ENCODE data around the gene MXD1. TPM values are rescaled to one million over a fixed set of nuclear protein-coding genes. Genes with fewer than 3 reads are reported as not detected.

MXD1 gene
- total RNA-seq, 2 experiments from 2014 or later: 14.1 to 15.9 TPM

DNA sequence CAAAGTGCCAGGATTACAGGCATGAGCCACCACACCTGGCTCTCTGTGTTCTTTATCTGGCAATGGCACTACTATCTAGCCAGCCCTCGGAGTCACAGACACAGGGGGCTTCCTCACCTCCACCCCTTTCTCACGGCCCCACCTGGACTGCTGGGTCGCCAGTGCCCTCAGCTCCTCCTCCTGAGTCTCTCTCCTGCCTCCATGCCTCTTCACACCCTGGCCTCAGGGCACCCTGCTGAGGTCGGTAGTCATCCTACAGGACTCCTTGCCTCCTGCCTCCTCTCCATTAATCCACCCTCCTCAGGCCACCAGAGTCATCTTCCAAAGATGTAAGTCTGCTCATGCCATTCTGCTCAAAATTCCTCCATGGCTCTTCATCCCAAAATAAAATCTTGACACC is 55.1 kb downstream of the MXD1 start:
- Mint-ChIP-seq H3K27me3 (no peaks in the 10 kb centered on the region), H3K9me3 (no peaks in the 10 kb centered on the region), H3K27ac (no peak overlapping the region), H3K4me3 (no peak overlapping the region), H3K36me3 (no peaks in the 10 kb centered on the region), H3K4me1 (ENCODE audit: low read depth) (no peaks in the 10 kb centered on the region)
- DNase-seq: no peak
- ChIA-PET CTCF (no interaction called here), POLR2A (no interaction called here)
- intact Hi-C loops (cut with micrococcal nuclease): no loop called here

DNA sequence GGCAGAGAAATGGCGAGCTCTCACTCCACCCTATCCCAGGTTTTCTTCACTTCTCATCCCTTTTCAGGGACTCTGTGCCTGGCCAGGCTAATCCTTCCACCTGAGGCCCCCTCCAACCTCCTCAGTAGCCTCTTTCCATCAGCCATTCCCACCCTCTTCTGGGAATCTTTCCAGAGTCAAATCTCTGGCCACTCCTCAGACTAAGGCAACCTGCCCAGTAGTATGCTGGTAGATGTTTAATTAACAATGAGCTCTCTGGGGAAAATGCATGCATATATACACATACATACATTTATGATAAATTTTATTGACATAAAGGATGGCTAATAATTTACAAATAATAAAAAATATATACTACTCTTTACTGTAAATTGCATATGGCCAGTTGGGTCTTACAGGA is 57.9 kb downstream of the MXD1 start:
- Mint-ChIP-seq H3K27ac (no peak overlapping the region), H3K4me3 (no peak overlapping the region), H3K27me3 (no peaks in the 10 kb centered on the region), H3K9me3 (no peaks in the 10 kb centered on the region), H3K4me1 (ENCODE audit: low read depth) (peaks cover 11% of the 10 kb centered on the region), H3K36me3 (no peaks in the 10 kb centered on the region)
- ChIA-PET POLR2A (no interaction called here), CTCF (no interaction called here)
- no peak for DNase-seq
- intact Hi-C loops (cut with micrococcal nuclease): no loop called here

DNA sequence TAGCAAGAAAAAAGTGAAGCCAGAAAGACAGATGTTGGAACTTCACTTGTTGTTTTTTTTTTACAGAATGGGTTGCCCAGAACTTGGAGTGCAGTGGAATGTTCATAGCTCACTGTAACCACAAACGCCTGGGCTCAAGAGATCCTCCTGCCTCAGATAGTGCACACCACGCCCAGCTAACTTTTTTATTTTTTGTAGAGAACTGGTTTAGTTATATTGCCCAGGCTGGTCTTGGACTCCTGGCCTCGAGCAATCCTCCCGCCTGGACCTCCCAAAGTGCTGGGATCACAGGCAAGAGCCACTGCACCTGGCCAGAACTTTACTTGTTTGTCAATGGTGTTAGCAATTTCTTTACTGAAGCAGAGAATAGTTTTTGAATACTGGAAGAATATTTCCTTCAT is 58.4 kb downstream of the MXD1 start:
- H3K9me3 Mint-ChIP-seq: no peaks in the 10 kb centered on the region
- no peak overlapping the region for H3K27ac Mint-ChIP-seq
- DNase-seq: no peak
- intact Hi-C loops (cut with micrococcal nuclease): no loop called here
- POLR2A ChIA-PET: no interaction called here
- H3K27me3 Mint-ChIP-seq: no peaks in the 10 kb centered on the region
- CTCF ChIA-PET: no interaction called here
- no peak overlapping the region for H3K4me3 Mint-ChIP-seq
- H3K36me3 Mint-ChIP-seq: no peaks in the 10 kb centered on the region
- peaks cover 11% of the 10 kb centered on the region for H3K4me1 Mint-ChIP-seq (ENCODE audit: low read depth)

DNA sequence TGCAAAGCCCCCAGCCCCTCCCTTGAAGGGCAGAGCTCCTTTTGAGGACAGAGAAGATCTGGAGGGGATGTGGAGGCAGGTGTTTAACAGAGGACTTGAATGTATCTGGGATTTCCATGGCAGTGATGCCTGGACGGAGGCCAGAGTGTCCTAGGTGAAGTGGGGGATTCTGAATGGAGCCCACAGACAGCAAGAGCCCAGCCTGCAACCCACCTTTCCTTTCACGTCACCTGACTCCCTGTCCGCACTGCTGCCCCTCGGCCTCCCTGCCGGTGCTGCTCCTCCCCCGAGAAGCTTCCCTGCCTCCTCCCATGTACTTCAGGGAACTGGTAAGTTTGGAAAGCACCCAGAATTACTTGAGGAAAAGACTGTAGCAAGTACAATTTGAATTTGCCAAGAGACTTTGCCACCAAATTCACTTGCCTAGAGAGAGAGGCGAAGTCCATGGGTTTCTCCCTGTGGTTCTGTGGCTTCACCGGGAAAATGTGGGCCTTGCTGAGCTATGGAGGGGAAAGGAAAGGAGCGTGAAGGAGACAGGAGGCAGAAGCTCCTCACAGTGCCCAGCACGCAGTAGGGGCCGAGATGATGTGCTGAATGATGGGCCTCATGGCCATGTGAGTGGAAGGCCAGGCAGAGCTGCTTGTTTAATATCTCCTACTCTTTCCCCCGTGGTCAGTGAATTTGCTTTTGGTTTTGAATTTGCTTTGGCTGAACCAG is 60.4 kb downstream of the MXD1 start:
- H3K4me1 Mint-ChIP-seq (ENCODE audit: low read depth): peaks cover 11% of the 10 kb centered on the region
- intact Hi-C loops (cut with micrococcal nuclease): no loop called here
- H3K27ac Mint-ChIP-seq: no peak overlapping the region
- no peaks in the 10 kb centered on the region for H3K36me3 Mint-ChIP-seq
- POLR2A ChIA-PET: no interaction called here
- H3K9me3 Mint-ChIP-seq: no peaks in the 10 kb centered on the region
- no peak for DNase-seq
- H3K27me3 Mint-ChIP-seq: no peaks in the 10 kb centered on the region
- no peak overlapping the region for H3K4me3 Mint-ChIP-seq
- CTCF ChIA-PET: no interaction called here

DNA sequence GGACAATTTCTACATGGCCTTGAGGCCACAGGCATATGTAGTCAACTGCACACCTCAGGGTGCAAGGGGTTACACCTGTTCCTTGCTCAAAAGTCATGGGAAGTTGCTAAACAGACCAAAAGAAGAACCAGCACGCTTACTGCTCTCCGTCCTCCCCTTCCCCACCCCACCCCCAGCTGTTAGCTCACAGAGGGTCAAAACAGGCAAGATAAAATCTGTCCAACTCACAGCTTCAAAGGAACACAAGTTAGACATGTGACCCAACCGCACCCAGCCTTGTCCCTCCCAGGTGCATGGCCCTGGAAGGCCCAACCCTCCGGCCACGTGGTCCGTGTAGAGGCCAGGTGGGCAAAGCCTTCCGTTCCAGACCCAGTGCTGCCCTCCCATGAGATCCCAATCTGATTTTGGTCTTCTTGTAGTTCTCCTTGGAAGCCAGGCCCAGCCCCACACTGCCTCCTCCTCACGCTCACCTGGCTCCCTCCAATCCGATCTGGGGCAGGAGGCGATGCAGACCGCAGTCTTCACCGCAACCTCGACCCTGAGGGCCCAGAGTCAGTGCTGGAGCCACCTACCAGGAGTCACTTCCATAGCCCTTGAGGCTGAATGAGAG is 61.0 kb downstream of the MXD1 start:
- Mint-ChIP-seq H3K9me3 (no peaks in the 10 kb centered on the region), H3K27ac (no peak overlapping the region), H3K27me3 (no peaks in the 10 kb centered on the region), H3K4me3 (no peak overlapping the region), H3K4me1 (ENCODE audit: low read depth) (peaks cover 11% of the 10 kb centered on the region), H3K36me3 (no peaks in the 10 kb centered on the region)
- CTCF ChIA-PET: no interaction called here
- POLR2A ChIA-PET: no interaction called here
- no peak for DNase-seq
- intact Hi-C loops (cut with micrococcal nuclease): no loop called here

DNA sequence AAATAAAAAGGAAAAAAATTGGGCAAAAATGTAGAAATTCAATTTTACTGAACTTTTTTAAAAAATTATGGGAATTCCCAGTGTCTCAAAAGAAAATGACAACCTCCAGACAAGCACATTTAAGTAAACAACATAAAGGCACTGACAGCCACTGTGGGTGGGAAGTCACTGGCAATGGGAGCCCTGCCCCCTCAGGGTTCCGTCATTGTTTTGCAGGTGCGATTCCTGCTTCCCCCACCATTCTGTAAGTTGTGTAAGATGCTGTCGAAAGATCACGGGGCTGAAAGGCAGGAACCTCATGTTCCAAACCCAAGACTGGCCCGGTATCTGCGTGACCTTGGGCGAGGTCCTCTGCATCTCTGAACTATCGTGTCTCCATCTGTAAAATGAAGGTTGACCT is 62.3 kb downstream of the MXD1 start:
- H3K27ac Mint-ChIP-seq: no peak overlapping the region
- no peak for DNase-seq
- no peaks in the 10 kb centered on the region for H3K36me3 Mint-ChIP-seq
- no peaks in the 10 kb centered on the region for H3K27me3 Mint-ChIP-seq
- H3K4me1 Mint-ChIP-seq (ENCODE audit: low read depth): peaks cover 11% of the 10 kb centered on the region
- ChIA-PET CTCF (no interaction called here), POLR2A (no interaction called here)
- H3K4me3 Mint-ChIP-seq: no peak overlapping the region
- no peaks in the 10 kb centered on the region for H3K9me3 Mint-ChIP-seq
- intact Hi-C loops (cut with micrococcal nuclease): no loop called here

DNA sequence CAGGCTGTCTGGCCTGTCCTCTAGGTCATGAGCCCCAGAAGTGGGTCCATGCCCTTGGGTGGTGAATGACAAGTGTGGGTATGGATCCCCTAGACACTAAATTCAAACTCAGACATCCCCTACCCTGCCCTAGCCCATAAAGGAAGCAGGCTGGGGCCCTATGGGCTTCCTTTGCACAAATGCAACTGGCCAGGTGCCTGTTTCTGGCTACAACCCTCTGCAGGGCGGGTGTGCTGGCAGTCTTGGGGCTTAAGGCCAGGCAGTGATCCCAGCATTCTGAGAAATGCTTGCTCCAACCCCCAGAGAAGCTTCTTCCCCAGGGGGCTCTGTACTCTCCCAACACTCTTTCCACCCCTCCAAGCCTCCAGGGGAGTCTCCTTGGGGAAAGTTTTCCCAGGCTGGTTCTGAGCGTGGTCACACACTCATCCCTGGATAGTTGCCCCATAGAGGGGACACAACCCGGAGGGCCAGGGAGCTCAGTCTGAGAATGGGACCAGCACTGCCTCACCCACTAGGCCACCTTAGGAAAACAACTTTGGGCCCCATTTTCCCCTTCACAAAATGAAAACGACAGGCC is 63.1 kb downstream of the MXD1 start:
- no peaks in the 10 kb centered on the region for H3K27me3 Mint-ChIP-seq
- ChIA-PET POLR2A (no interaction called here), CTCF (no interaction called here)
- no peak overlapping the region for H3K27ac Mint-ChIP-seq
- H3K4me1 Mint-ChIP-seq (ENCODE audit: low read depth): peaks cover 11% of the 10 kb centered on the region
- no peaks in the 10 kb centered on the region for H3K9me3 Mint-ChIP-seq
- no peaks in the 10 kb centered on the region for H3K36me3 Mint-ChIP-seq
- intact Hi-C loops (cut with micrococcal nuclease): no loop called here
- H3K4me3 Mint-ChIP-seq: no peak overlapping the region
- DNase-seq: no peak

DNA sequence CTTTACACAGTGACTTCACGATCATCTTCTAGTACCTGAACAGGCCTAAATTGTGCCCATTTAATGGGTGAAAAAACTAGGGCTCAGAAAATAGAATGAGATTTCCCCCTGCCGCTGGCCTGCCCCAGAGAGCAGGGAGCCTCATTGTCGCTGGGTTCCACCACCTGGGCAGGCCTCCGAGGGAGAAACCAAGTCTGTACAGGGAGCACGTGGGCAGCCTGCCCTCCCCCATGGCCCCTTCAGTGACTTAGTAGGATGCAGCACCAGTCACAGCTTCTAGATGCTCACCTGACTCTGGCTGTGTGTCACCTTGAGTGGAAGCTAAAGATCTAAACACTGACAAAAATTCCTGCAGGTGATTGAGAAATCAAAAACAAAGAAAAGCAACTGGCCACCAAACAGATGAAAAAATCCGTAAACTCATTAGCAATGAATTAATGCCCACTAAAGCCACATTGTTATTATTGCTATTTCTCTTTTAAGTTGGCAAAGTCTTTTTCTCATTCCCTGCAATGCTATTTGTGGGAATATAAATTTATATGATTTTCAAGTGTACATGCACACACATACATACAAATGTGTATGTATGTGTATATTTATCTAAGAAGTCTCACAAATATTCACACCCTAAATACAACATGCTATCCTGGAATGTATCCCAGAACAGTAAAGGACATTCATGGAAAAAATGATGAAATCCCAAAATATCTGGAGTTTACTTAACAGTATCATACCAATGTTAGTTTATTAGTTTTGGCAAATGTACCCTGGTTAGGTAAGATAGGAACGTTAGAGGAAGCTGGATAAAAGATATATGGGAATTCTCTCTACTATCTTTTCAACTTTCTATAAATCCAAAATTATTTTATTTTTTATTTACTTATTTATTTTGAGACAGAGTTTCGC is 65.2 kb downstream of the MXD1 start:
- H3K27ac Mint-ChIP-seq: no peak overlapping the region
- H3K27me3 Mint-ChIP-seq: no peaks in the 10 kb centered on the region
- no peak overlapping the region for H3K4me3 Mint-ChIP-seq
- POLR2A ChIA-PET: no interaction called here
- no peaks in the 10 kb centered on the region for H3K9me3 Mint-ChIP-seq
- H3K4me1 Mint-ChIP-seq (ENCODE audit: low read depth): peaks cover 11% of the 10 kb centered on the region
- intact Hi-C loops (cut with micrococcal nuclease): no loop called here
- DNase-seq: no peak
- CTCF ChIA-PET: no interaction called here
- no peaks in the 10 kb centered on the region for H3K36me3 Mint-ChIP-seq

DNA sequence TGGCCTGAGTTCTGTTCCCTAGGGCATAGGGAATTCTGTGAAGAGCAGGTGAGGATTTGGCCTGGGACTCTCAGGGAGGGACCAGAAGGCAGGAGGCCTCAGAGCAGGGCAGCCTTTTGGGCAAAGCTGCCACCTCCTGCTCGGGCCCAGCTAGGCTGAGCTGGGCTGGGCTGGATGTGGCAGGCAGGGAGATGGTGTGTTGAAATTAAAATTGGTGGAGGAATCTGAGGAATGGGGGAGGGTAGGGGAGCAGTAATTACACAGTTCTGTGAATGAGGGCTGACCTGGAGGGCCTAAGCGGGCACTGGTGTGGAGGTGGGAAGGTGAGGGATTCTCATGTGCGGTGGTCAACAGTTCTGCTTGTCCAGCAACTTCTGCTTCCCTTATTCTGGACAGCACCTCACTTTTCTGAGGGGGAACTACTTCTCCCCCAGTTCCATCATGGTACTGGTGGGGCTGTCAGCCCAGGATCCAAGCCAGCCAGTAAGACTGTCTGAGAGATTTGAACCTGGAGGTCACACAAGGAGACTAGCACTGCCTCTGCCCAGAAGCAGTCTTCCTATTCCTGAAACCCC is 68.6 kb downstream of the MXD1 start:
- Mint-ChIP-seq H3K27ac (no peak overlapping the region), H3K4me1 (ENCODE audit: low read depth) (peaks cover 3% of the 10 kb centered on the region), H3K4me3 (no peak overlapping the region), H3K9me3 (no peaks in the 10 kb centered on the region), H3K36me3 (no peaks in the 10 kb centered on the region), H3K27me3 (no peaks in the 10 kb centered on the region)
- CTCF ChIA-PET: interaction anchor here (0.6 kb wide), 1 partner anchor 63 kb away, joined by 3 read pairs; no protein-coding TSS in a partner anchor
- intact Hi-C loops (cut with micrococcal nuclease): no loop called here
- DNase-seq: no peak
- POLR2A ChIA-PET: no interaction called here

DNA sequence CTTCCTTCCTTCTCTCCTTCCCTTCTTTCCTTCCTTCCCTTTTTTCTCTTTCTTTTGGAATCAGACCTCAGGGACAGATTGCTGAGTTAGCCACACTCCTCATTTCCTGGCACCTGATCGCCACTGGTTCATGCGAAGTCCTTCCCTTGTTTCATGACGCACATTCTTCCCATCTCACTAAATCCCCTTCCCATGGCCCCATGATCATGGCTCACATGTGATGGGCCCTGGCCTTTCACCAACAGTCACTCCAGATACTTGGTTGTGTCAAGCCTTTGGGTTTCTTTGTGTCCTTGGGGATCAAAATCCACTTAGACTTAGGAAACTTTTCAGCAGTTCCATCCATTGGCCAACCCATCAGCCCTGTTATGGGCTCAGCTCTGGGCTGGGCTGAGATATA is 70.3 kb downstream of the MXD1 start:
- Mint-ChIP-seq H3K9me3 (no peaks in the 10 kb centered on the region), H3K36me3 (no peaks in the 10 kb centered on the region), H3K4me3 (no peak overlapping the region), H3K4me1 (ENCODE audit: low read depth) (peaks cover 3% of the 10 kb centered on the region), H3K27me3 (no peaks in the 10 kb centered on the region), H3K27ac (no peak overlapping the region)
- CTCF ChIA-PET: no interaction called here
- POLR2A ChIA-PET: no interaction called here
- intact Hi-C loops (cut with micrococcal nuclease): no loop called here
- no peak for DNase-seq

DNA sequence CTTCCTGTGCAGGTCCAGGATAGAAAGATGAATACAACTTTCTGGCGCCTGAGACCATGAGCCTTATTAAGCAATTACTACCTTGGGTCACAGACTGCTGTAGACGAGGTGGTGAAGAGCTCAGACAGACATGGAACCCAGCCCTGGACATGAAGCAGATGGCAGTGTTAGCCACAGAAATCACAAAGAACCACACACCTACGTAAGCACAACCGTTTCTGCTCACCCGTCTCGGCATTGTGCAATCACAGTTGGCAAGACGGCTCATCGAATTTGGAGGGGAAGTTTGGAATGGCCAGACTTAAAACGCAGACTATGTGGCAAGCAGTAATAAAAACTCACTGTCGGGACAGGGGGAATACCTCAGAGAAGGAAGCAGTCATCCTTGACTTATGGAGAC is 70.8 kb downstream of the MXD1 start:
- Mint-ChIP-seq H3K27ac (no peak overlapping the region), H3K27me3 (no peaks in the 10 kb centered on the region), H3K4me3 (no peak overlapping the region), H3K4me1 (ENCODE audit: low read depth) (peaks cover 3% of the 10 kb centered on the region), H3K9me3 (no peaks in the 10 kb centered on the region), H3K36me3 (no peaks in the 10 kb centered on the region)
- intact Hi-C loops (cut with micrococcal nuclease): no loop called here
- DNase-seq: no peak
- ChIA-PET POLR2A (no interaction called here), CTCF (no interaction called here)

DNA sequence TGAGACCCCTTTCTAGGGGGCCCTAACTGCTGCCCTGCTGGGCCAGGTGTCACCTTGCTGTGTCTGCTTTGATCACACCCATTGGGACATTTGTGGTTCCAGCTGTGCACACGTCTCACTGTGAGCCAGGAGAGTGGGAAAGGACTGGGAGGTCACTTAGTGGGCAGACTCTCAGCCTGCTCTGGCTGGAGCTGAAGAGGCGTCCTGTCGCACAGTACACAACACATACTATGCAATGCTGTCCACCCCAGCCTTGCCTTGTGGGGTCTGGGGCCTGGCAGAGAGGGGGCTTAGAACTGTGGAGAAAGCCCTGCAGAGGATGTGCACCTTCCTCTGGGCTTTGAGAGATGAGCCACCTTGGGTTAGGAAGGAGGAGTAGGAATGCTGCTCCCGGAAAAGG is 71.8 kb downstream of the MXD1 start:
- POLR2A ChIA-PET: no interaction called here
- H3K27ac Mint-ChIP-seq: no peak overlapping the region
- H3K9me3 Mint-ChIP-seq: no peaks in the 10 kb centered on the region
- H3K36me3 Mint-ChIP-seq: no peaks in the 10 kb centered on the region
- intact Hi-C loops (cut with micrococcal nuclease): no loop called here
- no peak for DNase-seq
- no peak overlapping the region for H3K4me3 Mint-ChIP-seq
- H3K27me3 Mint-ChIP-seq: no peaks in the 10 kb centered on the region
- CTCF ChIA-PET: no interaction called here
- peaks cover 3% of the 10 kb centered on the region for H3K4me1 Mint-ChIP-seq (ENCODE audit: low read depth)
